GM21576 (cell line): Measurements from ENCODE around the gene NLGN1.
"Not testable (repeated sequence)": the region's sequence is repeated elsewhere in the genome, so short reads cannot be mapped to it uniquely, and the experiment has no call there.

Source experiments
- ATAC-seq: cut with Tn5 transposase; IDR thresholded peaks from one replicate; pipeline ENCODE4 v1.9.1; 2021; ENCODE audit warnings: mild to moderate bottlenecking, moderate library complexity; ENCODE audit not compliant: unreplicated experiment

NLGN1 gene

GRCh38 chr3:173553635-173554280 lies 156.2 kb downstream of the NLGN1 start:
- no peak for ATAC-seq

- ATAC-seq, result no peak
Measured at GRCh38 chr3:173556546-173556945, 159.0 kb downstream of the NLGN1 start.

DNA sequence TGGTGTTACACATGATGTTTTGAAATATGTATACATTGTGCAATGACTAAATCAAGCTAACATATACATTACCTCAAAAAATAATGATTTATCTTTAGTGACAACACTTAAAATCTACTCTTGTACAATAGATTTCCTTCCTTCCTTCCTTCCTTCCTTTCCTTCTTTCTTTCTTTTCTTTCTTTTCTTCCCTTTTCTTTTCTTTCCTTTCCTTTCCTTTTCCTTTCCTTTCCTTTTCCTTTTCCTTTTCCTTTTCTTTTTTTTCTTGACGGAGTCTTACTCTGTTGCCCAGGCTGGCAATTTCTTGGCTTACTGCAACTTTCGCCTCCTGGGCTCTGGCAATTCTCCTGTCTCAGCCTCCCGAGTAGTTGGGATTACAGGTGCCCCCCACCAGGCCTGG lies 170.5 kb downstream of the NLGN1 start:
- ATAC-seq, result no peak

DNA sequence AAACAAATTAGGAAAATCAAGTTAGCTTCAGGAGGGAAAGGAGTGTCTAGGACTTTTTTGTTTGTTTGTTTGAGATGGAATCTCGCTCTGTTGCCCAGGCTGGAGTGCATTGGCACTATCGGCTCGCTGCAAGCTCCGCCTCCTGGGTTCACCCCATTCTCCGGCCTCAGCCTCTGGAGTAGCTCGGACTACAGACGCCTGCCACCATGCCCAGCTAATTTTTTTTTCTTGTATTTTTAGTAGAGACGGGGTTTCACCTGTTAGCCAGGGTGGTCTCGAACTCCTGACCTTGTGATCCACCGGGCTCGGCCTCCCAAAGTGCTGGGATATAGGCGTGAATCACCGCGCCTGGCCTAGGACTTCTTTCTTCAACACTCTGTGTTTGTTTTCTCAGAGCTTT lies 171.1 kb downstream of the NLGN1 start:
- ATAC-seq, result no peak

GRCh38 chr3:173583496-173583895 lies 186.0 kb downstream of the NLGN1 start:
- no peak for ATAC-seq

DNA sequence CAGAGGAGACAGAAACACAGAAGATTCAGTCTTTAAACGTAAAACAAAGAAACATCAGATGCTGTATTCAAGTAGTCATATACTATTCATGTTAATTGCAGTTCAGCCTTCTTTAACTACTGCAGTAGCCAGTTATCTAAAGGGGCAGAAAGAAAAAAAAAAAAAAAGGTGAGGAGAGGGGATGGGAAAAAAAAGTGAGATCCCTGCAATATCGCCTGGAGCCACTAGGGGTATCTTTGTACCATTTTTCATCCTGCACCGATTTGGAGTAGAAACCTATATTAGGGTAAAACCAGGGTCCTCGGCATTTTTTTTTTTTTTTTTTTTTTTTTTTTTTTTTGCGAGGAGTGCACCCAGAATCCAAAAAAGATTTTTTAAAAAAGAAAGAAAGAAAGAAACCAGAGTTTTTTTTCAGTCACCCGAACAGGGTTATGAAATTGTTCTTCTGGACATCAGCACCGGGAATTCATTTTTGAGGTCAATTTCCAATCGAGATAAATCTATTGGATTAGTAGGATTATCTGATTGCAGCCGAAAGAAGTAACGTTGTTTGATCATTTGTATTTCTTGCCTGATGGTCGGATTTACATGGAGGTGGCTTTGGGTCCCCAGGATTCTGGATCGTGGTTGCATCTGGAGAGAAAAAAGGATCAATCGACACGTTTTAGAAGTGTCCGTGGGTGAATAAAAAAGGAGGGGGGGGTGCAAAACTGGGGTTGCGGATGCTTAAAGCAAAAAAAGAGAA lies 186.7 kb downstream of the NLGN1 start:
- ATAC-seq, result no peak

- ATAC-seq, result no peak
Measured at GRCh38 chr3:173584838-173585831, 187.6 kb downstream of the NLGN1 start.

- no peak for ATAC-seq
Measured at GRCh38 chr3:173586166-173586565, 188.6 kb downstream of the NLGN1 start.

DNA sequence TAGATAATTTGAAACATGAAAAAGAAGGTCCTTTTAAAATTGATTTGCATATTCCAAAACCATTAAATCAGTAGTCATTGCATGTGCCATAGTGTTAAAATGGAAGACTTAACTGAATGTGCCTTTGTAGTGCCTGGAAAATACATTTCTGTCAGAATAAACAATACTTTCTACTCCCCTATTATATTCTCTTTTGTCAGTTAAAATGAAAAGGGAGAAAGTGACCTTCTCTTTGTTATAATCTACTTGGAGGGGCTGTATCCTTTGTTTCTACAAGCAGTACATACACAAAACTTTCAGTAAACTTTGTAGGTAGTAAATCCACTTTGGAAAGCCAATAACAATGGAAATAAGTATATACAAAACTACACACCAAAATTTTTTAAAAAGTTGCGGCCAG lies 189.5 kb downstream of the NLGN1 start:
- ATAC-seq, result no peak

- no peak for ATAC-seq
Measured at GRCh38 chr3:173588556-173588955, 191.0 kb downstream of the NLGN1 start.

- no peak for ATAC-seq
Measured at GRCh38 chr3:173589116-173589515, 191.6 kb downstream of the NLGN1 start.

- no peak for ATAC-seq
Measured at GRCh38 chr3:173591401-173591800, 193.9 kb downstream of the NLGN1 start.

DNA sequence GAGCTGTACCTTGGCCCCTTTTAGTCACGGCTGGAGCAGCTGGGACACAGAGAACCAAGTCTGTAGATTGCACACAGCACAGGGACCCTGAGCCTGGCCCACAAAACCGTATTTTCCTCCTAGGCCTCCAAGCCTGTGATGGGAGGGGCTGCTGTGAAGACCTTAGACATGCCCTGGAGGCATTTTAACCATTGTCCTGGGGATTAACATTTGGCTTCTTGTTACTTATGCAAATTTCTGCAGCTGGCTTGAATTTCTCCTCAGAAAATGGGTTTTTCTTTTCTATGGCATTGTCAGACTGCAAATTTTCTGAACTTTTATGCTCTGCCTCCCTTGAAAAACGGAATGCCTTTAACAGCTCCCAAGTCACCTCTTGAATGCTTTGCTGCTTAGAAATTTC lies 197.3 kb downstream of the NLGN1 start:
- ATAC-seq, result not testable (repeated sequence)

DNA sequence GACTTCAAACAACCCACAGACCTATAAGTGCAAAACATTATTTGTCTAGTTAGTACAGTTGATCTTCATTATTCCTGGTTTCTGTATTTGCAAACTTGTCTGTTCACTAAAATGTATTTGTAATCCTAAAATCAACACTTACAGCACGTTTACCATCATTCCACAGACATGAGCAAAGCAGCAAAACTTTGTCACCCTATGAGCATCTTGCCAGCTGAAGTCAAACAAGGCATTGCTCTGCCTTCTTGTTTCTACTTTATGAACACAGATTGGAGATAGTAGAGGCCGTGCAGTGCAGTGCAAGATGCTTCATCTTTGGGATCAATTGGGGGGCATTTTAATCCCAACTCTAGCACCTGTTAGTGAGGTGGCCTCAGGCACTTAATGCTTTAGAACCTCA lies 202.1 kb downstream of the NLGN1 start:
- no peak for ATAC-seq

DNA sequence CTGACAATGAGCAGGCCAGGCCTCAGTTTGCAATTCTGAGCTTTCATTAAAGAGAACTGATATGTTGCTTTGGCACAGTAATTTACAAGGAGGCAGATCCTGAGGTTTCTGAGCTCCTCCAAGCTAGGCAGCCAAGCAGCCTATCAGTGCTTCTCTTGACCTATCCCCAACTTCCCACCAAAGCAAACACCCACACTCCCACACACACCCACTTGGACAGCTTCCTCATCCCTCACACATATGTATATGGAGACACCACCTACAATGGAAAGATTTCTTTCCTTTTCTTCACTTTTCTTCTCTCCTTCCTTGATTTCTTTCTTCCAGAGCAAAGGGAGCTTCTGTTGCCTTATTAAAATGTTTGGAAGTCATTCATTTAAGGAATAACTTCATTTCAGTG lies 217.0 kb downstream of the NLGN1 start:
- no peak for ATAC-seq

- ATAC-seq, result no peak
Measured at GRCh38 chr3:173615661-173616060, 218.1 kb downstream of the NLGN1 start.

DNA sequence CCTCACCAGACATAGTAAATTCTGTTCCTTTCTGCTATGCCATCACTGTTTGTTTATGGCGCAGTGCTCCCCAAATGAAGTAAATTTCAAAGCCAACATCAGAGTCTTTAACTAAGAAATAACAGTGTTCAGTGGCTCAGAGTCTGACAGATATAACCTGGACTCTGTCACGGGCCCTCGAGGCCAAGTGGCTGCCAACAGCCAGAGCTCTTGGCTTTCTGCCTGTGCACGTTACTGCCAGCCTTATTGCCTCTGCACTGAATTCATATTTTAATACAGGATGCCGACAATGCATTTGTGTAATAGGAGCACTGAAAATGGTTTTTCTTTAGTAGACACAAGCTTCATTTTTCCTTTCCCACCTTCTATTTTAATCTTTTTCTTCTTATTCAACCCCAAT lies 219.9 kb downstream of the NLGN1 start:
- ATAC-seq, result no peak

- no peak for ATAC-seq
Measured at GRCh38 chr3:173618148-173618547, 220.6 kb downstream of the NLGN1 start.

GRCh38 chr3:173618703-173619102 lies 221.2 kb downstream of the NLGN1 start:
- ATAC-seq, result no peak

DNA sequence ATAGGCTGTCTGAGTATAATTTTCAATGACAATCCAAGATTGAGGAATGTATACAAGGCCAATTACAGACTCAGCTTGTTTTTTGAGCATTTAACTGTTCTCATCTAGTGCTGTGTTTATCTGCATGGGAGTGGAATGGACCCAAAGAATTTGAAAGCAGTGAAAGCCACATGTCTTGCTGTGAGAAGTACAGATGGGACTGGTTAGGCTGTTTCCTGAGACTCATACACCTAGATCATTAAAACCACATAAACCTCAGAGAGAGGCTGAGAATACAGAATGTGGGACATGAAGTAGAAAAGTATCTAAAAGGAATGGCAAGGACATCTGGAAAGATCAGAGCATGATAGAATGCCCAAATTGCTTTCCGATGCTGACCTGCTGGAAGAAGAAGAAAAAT lies 224.6 kb downstream of the NLGN1 start:
- ATAC-seq, result no peak

DNA sequence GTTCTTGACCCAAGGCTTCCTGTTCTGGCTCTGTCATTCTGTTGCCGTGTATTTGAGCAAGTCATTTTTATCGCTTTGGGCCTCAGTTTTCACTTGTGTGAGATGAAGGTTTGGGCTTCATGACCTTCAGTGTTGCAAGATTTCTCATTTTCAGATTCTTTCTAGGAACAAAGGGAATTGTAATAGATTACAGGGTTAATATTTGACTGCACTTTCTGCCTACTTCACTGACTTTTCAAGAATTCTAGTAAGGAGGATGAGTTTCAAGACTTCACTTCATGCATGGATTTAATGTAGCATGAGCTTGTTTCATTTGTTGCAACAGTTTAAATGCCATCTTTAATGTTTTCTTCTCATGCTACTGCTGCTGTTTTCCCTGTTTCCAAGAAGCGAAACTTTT lies 226.5 kb downstream of the NLGN1 start:
- no peak for ATAC-seq
